HG03095 (cell line): ENCODE measurements around the gene CARMIL1.

Experiments used
- ATAC-seq: cut with Tn5 transposase; IDR thresholded peaks from one replicate; pipeline ENCODE4 v1.9.1; 2021; ENCODE audit warnings: moderate library complexity; ENCODE audit not compliant: unreplicated experiment

The CARMIL1 gene

DNA sequence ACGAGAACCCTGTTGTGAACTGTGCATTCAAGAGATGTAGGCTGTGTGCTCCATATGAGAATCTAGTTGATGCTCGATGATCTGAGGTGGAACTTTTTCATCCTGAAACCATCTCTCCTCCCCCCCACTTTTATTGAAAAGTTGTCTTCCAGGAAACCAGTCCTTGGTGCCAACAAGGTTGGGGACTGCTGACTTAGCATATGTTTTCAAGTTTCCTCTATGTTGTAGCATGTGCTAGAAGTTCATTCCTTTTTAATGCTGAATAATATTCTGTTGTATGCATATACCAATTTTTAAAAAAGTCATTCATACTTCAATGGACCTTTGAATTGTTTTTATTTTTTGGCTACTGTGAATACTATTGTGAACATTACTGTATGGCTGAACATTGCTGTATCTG, 27.2 kb downstream of the CARMIL1 start:
- ATAC-seq: no peak

DNA sequence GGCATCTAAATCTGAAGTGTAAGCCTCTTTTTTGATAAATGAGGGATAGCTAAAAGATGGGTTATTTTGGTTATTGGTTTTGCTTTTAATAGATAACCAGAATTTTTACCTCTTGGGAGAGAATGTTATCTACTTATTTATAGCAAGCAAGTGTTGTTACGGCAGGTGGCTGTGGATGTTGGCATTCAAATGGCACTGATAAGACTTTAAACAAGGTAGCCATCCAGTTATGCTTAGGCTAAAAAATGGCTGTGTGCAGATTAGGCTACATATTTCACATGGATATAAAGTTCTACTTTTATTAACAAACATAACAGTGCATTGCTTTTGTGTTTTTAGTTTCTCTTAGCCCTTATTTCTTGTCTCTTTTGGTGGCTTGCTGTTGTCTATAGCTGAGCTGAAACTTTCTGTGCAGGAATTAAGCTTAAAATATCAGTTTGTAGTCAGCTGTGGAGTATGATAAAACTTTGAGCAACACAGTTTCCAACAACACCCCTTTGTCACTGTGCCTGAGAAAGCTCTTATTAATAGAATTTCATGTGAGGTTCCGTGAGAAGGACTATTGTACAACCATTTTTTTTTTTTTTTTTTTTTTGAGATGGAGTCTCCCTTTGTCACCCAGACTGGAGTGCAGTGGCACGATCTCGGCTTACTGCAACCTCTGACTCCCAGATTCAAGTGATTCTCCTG, 28.8 kb downstream of the CARMIL1 start:
- no peak for ATAC-seq

DNA sequence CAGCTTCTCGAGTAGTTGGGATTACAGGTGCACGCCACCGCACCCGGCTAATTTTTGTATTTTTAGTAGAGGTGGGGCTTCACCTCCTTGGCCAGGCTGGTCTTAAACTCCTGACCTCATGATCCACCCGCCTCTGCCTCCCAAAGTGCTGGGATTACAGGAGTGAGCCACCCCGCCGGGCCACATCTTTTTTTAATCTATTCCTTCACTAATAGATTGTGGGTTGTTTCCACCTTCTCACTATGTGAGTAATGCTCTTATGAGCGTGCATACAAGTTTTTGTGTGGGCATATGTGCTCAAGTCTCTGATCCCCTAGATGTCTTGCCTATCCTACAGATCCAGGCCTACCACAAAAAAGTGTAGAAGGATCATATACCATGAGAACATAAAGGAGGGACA, 30.7 kb downstream of the CARMIL1 start:
- no peak for ATAC-seq

DNA sequence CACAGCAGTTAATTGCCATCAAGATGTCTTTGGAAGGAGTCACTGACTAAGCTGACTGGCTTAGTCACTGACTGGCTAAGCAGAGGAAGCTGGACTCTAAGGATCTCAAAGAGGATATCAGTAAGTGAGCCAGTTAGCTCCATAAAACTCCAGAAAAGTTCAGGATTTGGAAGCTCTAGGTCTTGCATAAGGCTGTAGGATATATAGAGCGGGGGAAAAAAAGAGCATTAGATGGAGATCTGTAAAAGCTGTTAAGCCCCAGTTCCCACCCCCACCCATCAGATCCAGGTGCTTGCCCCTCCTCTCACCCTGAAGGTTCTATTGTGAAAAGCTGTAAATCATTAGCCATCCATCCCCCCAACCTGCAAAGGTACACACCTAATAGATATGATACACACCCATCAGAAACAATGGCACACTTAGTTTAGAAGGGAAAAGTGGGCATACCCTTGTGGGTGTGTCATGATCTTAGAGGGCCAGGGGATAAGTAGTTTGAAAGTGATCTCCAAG, 32.2 kb downstream of the CARMIL1 start:
- ATAC-seq: no peak

DNA sequence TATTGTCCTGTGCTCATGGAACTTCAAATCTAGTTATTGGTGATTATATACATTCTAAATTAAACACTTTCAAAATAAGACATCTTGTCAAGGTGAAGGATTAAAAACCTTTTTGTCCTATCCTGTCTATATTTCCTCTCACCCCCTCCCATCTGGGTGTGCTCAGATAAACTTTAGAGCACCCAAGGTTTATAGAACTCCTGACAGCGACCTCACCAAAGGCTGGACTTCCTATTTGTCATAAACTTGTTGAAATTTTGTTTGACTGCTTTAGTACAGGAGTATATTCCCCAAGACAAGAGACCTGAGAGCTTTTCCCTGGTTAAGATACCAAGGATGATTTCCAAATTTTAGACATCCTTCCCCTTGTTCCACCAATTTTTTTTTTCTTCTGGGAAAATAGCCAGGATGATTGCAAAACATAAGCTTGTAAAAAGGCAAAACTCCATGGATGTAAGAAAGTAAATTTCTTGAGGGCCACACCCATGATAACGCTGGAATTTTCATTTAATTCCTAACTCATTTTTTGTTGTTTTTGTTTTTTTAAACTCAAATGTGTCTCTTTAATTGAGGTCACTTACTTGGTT, 33.0 kb downstream of the CARMIL1 start:
- ATAC-seq: no peak

DNA sequence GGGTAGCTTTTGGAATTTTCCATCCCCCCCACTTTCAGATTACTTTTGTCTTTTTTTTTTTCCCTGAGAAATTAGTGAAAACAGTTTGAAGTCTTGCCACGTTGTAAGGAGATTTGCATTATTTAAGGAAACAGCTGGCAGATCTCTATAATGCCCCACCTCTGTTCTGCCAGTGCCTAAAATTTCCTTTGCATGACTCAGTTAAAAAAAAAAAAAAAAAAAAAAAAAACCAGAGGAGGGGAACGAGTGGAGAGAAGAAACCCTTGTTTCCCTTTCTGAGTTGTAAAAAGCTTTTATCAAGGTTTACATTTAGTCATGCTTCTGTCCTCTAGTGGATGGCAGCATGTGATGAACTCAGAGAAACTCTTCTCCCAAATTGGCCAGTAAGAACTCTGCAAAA, 33.5 kb downstream of the CARMIL1 start:
- no peak for ATAC-seq

DNA sequence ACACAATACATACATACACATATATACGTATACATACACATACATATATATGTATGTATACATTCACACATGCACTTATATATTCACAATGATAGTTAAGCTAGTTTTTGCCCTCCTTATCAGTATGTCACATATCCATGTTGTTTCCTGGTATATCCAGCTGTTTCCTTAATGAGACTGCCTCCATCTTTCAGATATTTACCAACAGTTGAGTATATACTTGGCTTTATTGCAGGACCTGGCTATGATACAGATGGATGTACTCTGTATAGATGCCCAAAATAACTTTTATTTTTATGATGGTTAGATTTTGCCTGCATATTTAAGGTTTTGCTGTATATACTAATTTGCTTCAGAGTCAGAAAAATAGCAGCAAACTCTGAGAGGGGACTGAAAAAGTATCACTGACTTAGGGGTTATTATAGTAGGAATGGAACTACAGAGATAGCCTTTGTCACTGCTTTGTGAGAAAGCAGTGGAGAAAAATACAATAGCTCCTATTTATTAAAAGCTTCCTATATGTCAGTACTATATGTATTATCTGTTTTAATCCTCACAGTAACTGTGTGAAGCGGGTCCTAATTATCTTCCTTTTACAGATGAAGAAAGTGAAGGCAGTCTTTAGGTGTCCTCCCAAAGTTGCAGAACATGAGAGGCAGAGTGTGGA, 35.5 kb downstream of the CARMIL1 start:
- ATAC-seq: no peak

DNA sequence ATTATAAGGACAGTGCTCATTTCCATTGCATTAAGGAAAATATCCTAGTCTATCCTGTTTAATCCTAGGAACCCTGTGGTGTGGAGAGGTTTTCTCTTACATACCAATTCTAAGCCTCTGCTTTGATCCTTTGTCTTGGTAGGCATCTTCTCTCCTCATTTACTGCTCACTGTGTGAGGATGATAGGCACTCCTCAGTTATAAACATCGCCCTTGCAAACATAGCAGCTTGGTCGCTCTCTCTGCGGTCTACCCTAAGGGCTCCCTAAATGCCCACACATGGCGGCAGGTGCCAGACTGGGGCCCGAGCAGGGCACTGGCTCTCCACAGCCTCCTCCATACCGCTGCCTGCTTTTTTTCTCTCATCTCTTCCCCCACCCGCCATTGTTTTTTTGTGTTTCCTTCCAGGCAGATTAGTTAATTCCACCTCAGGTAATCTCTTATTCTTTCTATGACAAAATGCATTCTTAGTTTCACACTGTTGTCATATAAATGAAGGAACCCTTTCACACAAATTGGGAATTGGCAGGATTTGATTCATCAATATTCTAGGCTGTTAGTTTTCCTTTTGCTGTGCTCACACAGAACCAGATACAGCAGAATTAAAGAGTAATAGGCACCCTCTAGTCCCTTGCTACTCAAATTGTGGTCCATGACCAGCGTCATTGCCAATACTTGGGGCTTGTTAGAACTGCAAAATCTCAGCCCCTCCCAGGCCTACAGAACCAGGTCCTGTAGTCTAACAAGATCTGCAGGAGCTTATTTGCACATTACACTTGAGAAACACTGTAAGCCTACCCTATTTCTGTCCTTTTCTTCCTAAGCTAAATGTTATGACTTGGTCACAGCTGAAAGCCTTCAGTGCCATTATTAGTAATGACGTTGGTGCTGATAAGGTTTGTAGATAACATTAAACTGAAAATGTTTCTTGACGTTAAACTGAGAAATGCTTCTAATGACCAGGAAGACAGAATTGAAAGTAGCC, 36.3 kb downstream of the CARMIL1 start:
- ATAC-seq: no peak

DNA sequence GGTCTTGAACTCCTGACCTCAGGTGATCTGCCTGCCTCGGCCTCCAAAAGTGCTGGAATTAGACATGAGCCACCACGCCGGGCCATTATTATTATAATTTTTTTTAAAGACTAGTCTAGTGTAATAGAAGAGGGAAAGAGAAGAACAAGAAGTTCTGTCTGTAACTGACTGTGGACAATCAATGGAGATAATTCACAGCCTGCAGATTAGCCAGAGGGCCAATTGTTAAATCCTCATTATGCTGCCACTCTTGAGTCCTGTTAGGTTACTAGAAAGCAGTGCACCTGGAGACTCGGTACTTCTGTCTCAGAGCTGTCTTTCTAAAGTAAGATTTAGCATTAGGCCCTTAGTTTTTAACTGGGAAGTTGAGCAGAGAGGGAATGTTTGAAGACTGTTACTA, 37.5 kb downstream of the CARMIL1 start:
- no peak for ATAC-seq

DNA sequence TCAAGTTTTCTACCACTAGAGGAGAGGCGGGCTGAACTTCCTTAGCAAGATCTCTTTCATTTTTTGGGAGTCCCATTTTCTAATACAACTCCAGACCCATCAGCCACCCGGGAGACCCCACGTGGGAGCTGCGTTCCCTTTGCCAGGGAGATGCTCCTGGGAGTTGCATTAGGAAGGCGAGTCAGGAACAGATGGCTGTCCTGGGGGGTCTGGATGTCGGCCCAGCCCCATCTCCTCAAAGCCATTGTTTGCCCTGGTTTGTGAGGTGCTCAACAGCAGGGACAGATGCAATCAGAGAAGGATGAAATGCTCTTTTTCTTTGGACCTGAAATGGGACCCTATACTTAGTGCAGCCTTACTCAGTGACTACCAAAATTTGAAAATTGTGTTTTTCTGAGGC, 39.4 kb downstream of the CARMIL1 start:
- ATAC-seq: no peak

DNA sequence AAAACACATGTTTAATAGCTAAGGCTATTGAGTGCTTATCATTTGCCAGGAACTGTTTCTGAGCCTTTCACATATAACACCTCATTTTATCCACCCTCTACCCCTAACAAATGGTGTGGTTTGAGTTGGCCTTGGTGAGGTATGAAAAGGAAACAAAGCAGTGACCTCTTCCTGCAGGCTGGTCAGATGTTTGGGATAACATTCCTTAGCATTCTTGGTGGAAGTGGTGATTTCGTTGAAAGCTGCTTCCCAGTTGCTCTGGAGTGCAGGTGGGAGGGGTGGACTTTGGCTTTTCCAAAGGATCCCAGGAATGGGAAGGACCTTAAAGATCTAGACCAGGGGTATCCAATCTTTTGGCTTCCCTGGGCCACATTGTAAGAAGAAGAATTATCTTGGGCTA, 41.3 kb downstream of the CARMIL1 start:
- no peak for ATAC-seq

DNA sequence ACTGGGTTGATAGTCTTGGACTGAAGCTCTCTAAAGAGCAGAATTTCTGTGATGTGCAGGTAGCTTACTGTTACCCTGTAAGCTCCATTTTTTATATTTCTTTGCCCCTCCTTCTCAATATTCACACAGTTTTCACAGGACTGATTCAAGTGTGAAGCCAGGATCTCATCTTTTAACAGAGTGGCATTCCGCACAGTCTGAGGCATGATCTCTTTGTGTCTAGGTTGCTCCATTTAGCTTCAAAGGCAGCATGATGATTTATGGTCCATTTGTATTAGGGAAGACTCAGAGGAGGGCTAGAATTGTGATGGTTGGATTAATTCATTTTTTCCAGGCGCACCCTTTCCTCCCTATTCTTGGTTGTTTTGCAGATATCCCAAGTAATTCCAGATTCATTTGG, 43.5 kb downstream of the CARMIL1 start:
- ATAC-seq: no peak

DNA sequence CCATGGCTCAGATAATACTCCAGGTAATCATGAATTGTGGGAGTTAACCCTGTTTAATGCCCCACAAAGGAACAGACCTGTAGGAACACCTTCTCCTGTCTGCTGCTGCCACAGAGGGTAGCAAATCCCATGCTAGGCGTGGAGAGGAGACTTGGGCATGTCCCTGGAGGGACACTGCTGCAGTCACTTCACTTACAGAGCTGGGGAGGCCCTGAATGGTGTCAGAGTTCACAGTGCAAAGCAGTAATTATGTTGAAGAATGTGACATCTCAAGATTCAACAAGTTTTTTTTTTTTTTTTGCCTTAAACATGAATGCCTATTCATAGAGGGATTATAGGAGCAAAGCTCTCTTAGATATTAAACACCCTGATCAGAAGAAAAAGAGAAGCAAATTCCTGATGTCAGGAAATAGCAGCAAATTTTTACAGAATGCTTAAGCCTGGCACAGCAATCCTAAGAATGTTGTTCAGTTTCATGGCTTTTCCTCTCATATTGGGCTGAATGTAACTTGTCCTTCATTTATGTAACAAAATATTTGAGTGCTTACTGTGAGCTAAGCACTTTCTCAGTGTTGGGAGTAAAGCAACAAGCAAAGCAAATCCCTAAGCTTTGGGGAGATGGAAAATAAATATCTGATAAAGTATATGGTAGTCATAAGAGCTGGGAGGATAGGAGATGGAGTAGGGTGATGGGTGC, 45.0 kb downstream of the CARMIL1 start:
- no peak for ATAC-seq

DNA sequence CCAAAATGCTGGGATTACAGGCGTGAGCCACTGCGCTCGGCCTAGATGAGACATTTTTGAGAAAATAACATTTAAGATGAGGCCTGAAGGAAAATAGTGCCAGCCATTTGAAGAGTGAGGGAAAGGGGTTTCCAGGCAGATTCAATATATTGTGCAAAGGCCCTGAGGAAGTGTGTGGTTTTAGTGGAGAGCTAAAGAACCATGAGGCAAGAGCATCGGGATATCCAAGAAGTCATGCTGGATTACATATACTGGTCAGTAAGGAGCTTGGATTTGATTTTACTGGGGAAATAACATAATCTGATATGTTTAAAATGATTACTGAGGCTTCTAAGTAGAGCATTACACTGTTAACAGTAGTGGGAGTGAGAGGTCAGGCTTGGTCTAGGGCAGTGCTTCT, 47.0 kb downstream of the CARMIL1 start:
- ATAC-seq: no peak

DNA sequence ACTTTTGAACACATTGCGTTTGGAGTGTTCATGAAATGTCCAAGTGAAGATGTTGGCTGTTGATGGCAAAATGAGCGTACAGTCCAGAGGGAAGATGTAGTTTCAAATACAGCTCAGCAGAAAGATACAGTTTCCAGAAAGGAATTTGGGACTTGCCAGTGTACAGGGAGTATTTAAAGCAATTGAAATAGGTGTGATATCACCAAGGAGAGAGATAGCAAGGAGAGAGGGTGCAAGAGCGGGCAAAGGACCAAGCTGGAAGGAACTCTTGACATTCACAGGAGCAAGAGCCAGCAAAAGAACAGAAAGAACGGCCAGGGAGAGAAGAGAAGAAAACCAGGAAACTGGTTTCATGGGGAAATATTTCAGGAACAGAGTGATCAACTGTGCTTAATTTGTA, 47.8 kb downstream of the CARMIL1 start:
- no peak for ATAC-seq

DNA sequence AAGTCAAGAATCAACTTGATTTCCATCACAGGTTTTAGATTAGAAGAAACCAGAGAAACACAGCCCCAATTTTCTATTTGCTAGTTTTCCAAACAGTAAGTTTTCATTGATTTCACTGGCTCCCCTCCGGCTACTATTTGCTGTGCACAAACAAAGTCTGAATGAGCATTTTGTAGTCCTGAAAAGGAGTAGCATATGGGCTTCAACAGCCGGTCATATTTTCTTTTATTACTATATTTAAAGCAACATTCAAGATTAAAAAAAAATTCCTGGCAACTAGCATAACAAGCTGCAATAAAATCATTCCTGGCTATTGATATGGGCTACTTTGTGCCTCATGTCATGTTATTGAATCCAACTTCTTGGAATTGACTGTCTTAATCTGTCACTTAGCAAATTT, 48.3 kb downstream of the CARMIL1 start:
- ATAC-seq: no peak

DNA sequence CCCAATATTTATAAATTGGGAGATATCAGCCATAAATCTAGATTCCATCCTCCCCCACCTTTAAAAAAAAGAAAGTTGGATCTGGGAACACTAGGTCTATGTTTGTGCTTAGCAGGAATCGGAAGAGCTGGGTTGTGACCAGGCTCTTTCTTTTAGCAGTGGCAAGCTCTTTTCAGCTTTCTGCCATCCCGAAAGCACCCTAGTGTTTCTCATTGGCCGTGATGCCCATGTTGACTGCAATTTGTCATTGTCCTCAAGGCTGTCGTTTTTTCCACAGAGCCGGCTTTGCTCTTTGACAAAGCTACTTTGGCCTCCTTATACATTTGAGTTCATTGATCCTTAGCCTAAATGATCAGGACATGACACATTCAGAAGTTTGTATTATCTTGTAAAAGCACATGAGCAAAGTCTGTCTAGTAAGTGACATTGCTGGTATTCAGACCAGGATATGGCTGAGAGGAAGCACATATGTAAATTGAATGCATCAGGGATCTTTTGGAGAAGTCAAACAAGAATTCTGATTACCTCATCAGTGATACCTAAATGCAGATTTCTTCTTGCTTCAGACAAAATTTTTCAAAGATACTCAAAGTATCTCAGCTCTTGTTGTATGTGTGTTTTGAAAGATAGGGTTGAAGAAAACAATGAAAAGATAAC, 50.1 kb downstream of the CARMIL1 start:
- ATAC-seq: no peak

DNA sequence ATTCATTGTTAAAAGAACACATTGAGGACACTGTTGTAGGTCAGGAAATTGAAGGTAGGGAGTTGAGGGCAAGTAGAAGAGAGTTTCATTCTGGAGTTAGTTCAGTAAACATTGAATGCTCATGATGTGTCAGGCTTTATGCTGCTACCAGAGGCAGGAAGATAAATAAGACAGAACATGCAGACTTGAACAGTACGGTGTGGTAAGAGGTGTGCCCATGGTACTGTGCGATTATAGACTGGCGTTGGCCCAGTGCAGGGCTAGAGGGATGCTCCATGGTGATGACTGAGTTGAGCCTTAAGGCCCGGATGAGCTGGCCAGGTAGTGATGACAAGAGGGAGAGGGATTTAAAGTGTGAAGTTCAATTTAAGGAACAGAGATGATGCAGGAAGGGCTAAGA, 50.8 kb downstream of the CARMIL1 start:
- ATAC-seq: no peak

DNA sequence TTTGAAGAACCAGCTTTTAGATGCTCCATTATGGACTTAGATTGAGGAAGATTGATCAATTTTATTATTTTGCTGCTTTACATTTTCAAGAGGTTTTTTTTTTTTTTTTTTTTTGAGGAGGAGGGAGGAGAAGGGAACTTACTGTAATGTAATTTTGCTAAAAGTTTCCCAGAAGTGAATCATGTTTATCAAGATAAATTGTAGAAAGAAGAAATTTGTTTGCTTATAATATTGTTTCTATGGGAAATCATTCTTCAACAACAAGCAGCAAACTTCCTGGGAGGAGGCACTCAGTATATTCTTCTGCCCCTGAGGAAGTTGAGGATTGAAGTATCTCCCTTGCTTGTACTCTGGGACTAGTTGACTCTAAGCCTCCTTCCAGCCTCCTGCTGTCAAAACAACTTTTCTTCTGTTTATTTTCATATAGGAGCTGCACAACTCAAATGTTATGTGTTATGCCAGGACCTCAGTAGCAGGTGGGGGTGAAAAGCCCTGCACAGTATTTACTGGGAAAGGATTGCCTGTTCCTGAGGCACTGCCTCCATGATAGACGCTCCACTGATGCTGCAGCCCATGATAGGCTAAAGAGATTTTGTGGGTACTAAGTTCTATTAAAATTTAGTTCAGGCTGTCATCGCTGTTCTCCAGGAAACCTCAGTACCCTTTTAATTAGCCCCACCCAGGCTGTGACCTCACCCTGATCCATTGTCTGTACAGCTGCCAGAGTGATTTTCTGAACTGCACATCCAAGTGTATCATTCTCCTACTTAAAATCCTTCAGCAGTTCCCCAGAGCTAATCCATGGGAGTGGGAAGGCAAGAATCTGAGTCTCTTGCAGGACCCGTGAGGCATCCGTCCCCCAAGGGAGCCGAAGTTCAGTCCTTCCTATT, 51.9 kb downstream of the CARMIL1 start:
- no peak for ATAC-seq
